GM23338 (cell line): ENCODE data around the gene ARPC1A. TPM values are rescaled to one million over a fixed set of nuclear protein-coding genes. Genes with fewer than 3 reads are reported as not detected.

ENCODE experiments used
- ATAC-seq: fragments of 200-7000 bp; cut with Tn5 transposase; 3 replicates; pipeline ENCODE4 v1.9.1; 2020
- DNase-seq: peaks from one replicate; pipeline ENCODE4 v3.0.0-alpha.2; 2015; ENCODE audit warnings: low spot score
- H2AFZ ChIP-seq: fragments of 200-600 bp; sonication (generic); 2 replicates; pipeline ENCODE4 v1.8.0; 2016; ENCODE audit warnings: antibody characterized with exemption, mild to moderate bottlenecking, moderate library complexity
- H3F3A ChIP-seq: fragments of 200-600 bp; sonication (generic); replicated peaks from 2 replicates; pipeline ENCODE4 v1.8.0; 2017; ENCODE audit warnings: antibody characterized with exemption, mixed run types, low read depth
- H3K27ac ChIP-seq: fragments of 200-600 bp; sonication (generic); 2 replicates; pipeline ENCODE4 v1.6.1; 2016; ENCODE audit warnings: low read depth
- H3K27me3 ChIP-seq: fragments of 200-600 bp; sonication (generic); 2 replicates; pipeline ENCODE4 v1.8.0; 2016; ENCODE audit warnings: mild to moderate bottlenecking, mixed run types, moderate library complexity; ENCODE audit not compliant: insufficient read depth
- H3K36me3 ChIP-seq: fragments of 200-600 bp; sonication (generic); 2 replicates; pipeline ENCODE4 v1.8.0; 2016; ENCODE audit warnings: mild to moderate bottlenecking; ENCODE audit not compliant: insufficient read depth
- H3K4me1 ChIP-seq: fragments of 200-600 bp; sonication (generic); 2 replicates; pipeline ENCODE4 v1.8.0; 2016; ENCODE audit warnings: mild to moderate bottlenecking, moderate library complexity; ENCODE audit not compliant: insufficient read depth
- H3K4me2 ChIP-seq: fragments of 200-600 bp; sonication (generic); 2 replicates; pipeline ENCODE4 v1.7.1; 2017; ENCODE audit warnings: mixed run types
- H3K4me3 ChIP-seq: fragments of 200-600 bp; sonication (generic); 2 replicates; pipeline ENCODE4 v1.6.1; 2016; ENCODE audit warnings: mixed run types
- H3K79me2 ChIP-seq: fragments of 200-600 bp; sonication (generic); replicated peaks from 2 replicates; pipeline ENCODE4 v1.8.0; 2017; ENCODE audit warnings: mild to moderate bottlenecking; ENCODE audit not compliant: insufficient read depth
- H3K9me2 ChIP-seq: fragments of 200-600 bp; sonication (generic); 2 replicates; pipeline ENCODE4 v1.8.0; 2017; ENCODE audit not compliant: insufficient read depth
- H4K20me1 ChIP-seq: fragments of 200-600 bp; sonication (generic); replicated peaks from 2 replicates; pipeline ENCODE4 v1.8.0; 2017; ENCODE audit warnings: mild to moderate bottlenecking; ENCODE audit not compliant: insufficient read depth
- H3K27ac Mint-ChIP-seq: 2 replicates; pipeline ENCODE4 v1.8.0; 2020; ENCODE audit warnings: inconsistent platforms, mild to moderate bottlenecking, moderate library complexity, mixed read lengths
- H3K27me3 Mint-ChIP-seq: 3 replicates; pipeline ENCODE4 v1.8.0; 2022; ENCODE audit warnings: low read depth, mild to moderate bottlenecking, moderate library complexity, mixed read lengths, inconsistent platforms; ENCODE audit not compliant: insufficient read depth, poor library complexity
- H3K36me3 Mint-ChIP-seq: 3 replicates; pipeline ENCODE4 v1.8.0; 2021; ENCODE audit warnings: low read depth, mild to moderate bottlenecking, inconsistent platforms, moderate library complexity, mixed read lengths
- H3K4me1 Mint-ChIP-seq: 3 replicates; pipeline ENCODE4 v1.8.0; 2020; ENCODE audit warnings: mild to moderate bottlenecking, inconsistent platforms, mixed read lengths
- H3K4me3 Mint-ChIP-seq: 3 replicates; pipeline ENCODE4 v1.8.0; 2021; ENCODE audit warnings: moderate library complexity, mild to moderate bottlenecking, inconsistent platforms, mixed read lengths
- H3K9me3 Mint-ChIP-seq: 3 replicates; pipeline ENCODE4 v1.8.0; 2020; ENCODE audit warnings: moderate library complexity, mild to moderate bottlenecking, inconsistent platforms, mixed read lengths
- CREB1 ChIP-seq: fragments of 250-450 bp; sonication (Bioruptor Pico); IDR thresholded peaks from 2 replicates; pipeline ENCODE4 v1.5.0; 2020; ENCODE audit warnings: low read depth, mild to moderate bottlenecking, moderate library complexity
- ETS1 ChIP-seq: IDR thresholded peaks from 2 replicates; pipeline ENCODE4 v1.6.1; 2016; ENCODE audit warnings: antibody characterized with exemption
- EZH2 ChIP-seq: fragments of 200-600 bp; sonication (generic); IDR thresholded peaks from one replicate; pipeline ENCODE4 v1.8.0; 2017; ENCODE audit warnings: antibody characterized with exemption, mild to moderate bottlenecking, low read depth; ENCODE audit not compliant: unreplicated experiment
- EZH2phosphoT487 ChIP-seq: fragments of 200-600 bp; sonication (generic); IDR thresholded peaks from one replicate; pipeline ENCODE4 v1.8.1; 2018; ENCODE audit warnings: antibody characterized with exemption; ENCODE audit not compliant: unreplicated experiment
- JUNB ChIP-seq: IDR thresholded peaks from one replicate; pipeline ENCODE4 v1.6.1; 2016; ENCODE audit warnings: antibody characterized with exemption; ENCODE audit not compliant: unreplicated experiment
- NANOG ChIP-seq: IDR thresholded peaks from 2 replicates; pipeline ENCODE4 v1.6.1; 2016; ENCODE audit warnings: antibody characterized with exemption, borderline replicate concordance
- POLR2AphosphoS5 ChIP-seq: IDR thresholded peaks from 2 replicates; pipeline ENCODE4 v1.6.1; 2016; ENCODE audit warnings: antibody characterized with exemption, low read depth
- REST ChIP-seq: IDR thresholded peaks from one replicate; pipeline ENCODE4 v1.6.1; 2018; ENCODE audit warnings: antibody characterized with exemption; ENCODE audit not compliant: unreplicated experiment
- STAT1 ChIP-seq: IDR thresholded peaks from one replicate; pipeline ENCODE4 v1.6.1; 2016; ENCODE audit warnings: antibody characterized with exemption; ENCODE audit not compliant: unreplicated experiment
- ZNF114 ChIP-seq: fragments of 250-450 bp; sonication (Bioruptor Pico); IDR thresholded peaks from 2 replicates; pipeline ENCODE4 v1.5.0; 2020; ENCODE audit warnings: mild to moderate bottlenecking, moderate library complexity
- ZNF331 ChIP-seq: fragments of 250-450 bp; sonication (Bioruptor Pico); IDR thresholded peaks from 2 replicates; pipeline ENCODE4 v1.5.0; 2020; ENCODE audit warnings: low read depth, mild to moderate bottlenecking, moderate library complexity
- polyA plus RNA-seq: library from polyadenylated mRNA; unstranded; fragments of >200 nt; fragmentation: Nextera tagmentation; extraction: Ambion mirVana; gene quantifications from 2 replicates; pipeline ENCODE4 v1.2.1, GENCODE V29; 2016
- total RNA-seq: library from RNA; depleted of rRNA; stranded (reverse); fragments of >200 nt; shearing (Covaris generic); gene quantifications from 2 replicates; pipeline ENCODE4 v1.2.3, GENCODE V29; 2014
- TF ChIP-seq, protein P1 (sequence below), 2 experiments: fragments of 200-600 bp in 1 of 2; sonication (generic) in 1 of 2; conservative IDR thresholded peaks; 2 replicates each; pipeline versions ENCODE4 v1.5.1 to v1.6.1; 2016 to 2017; ENCODE audit warnings: antibody characterized with exemption in 2 of 2, low read depth in 2 of 2, mild to moderate bottlenecking in 2 of 2, moderate library complexity in 1 of 2

ARPC1A gene
- total and polyA plus RNA-seq, 2 experiments from 2014 or later: 108 to 210 TPM

DNA sequence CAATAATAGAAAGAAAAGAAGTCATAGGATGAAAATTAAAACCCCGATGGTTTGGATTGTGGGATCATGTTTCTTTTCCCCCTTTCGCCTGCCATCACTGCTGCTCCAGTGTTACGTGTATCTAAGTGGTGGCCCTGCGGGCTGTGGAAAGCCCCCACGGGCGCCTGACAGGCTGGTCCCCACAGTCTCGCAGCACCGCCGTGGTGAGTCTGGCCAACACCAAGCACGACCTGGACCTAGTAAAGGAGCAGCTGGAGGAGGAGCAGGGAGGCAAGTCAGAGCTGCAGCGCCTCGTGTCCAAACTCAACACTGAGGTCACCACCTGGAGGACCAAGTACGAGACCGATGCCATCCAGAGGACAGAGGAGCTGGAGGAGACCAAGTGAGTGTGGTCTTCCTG is 33.6 kb upstream of the ARPC1A start (continued):
- TF ChIP-seq EZH2phosphoT487: no peak

DNA sequence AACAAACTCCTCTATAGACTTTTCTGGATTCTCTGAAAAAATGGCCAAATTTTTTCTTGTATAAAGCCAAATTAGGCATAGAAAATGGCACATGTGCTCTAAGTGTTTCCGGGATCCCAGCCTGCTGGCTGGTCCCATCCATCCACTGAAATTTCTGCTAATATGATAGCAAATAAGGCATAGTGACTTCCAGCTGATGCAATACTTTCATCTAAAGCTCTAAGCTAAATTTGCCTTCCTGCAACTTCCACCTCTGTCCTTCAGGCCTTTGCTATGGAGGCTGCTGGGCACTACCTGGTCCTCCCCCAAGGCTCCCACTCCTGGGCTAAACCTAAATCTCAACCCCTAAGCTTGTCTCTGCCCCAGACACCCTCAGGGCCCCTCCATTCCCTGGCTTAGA is 32.5 kb upstream of the ARPC1A start:
- H3K4me3 ChIP-seq: no peak overlapping the region

More for the DNA sequence above, 32.5 kb upstream of the ARPC1A start:
- Mint-ChIP-seq H3K36me3 (no peaks in the 10 kb centered on the region), H3K27me3 (no peaks in the 10 kb centered on the region), H3K4me1 (peaks cover 6% of the 10 kb centered on the region; the same call in 2 of the 3 replicates), H3K27ac (no peak overlapping the region), H3K9me3 (no peaks in the 10 kb centered on the region; the same call in 2 of the 3 replicates), H3K4me3 (no peak overlapping the region)
- TF ChIP-seq ZNF331 (no peak), ZNF114 (no peak), REST (no peak), ETS1 (no peak), JUNB (no peak), EZH2 (no peak), POLR2AphosphoS5 (no peak), CREB1 (CRISPR knock-in tag) (no peak), EZH2phosphoT487 (no peak), STAT1 (no peak), NANOG (no peak)
- TF ChIP-seq, protein P1, sequence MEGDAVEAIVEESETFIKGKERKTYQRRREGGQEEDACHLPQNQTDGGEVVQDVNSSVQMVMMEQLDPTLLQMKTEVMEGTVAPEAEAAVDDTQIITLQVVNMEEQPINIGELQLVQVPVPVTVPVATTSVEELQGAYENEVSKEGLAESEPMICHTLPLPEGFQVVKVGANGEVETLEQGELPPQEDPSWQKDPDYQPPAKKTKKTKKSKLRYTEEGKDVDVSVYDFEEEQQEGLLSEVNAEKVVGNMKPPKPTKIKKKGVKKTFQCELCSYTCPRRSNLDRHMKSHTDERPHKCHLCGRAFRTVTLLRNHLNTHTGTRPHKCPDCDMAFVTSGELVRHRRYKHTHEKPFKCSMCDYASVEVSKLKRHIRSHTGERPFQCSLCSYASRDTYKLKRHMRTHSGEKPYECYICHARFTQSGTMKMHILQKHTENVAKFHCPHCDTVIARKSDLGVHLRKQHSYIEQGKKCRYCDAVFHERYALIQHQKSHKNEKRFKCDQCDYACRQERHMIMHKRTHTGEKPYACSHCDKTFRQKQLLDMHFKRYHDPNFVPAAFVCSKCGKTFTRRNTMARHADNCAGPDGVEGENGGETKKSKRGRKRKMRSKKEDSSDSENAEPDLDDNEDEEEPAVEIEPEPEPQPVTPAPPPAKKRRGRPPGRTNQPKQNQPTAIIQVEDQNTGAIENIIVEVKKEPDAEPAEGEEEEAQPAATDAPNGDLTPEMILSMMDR (conservative IDR thresholded peaks at IDR 0.05; ENCODE audit: low read depth in 2 of 2): no peak
- Histone ChIP-seq H3F3A (no peaks in the 10 kb centered on the region), H3K36me3 (no peaks in the 10 kb centered on the region), H3K27ac (no peak overlapping the region), H2AFZ (no peak overlapping the region), H3K4me1 (no peaks in the 10 kb centered on the region), H3K4me2 (no peak overlapping the region), H3K27me3 (no peaks in the 10 kb centered on the region), H4K20me1 (no peaks in the 10 kb centered on the region), H3K9me2 (no peaks in the 10 kb centered on the region), H3K79me2 (no peaks in the 10 kb centered on the region)
- ATAC-seq (no peak), DNase-seq (no peak)
